Measurements from ENCODE around the gene SLC23A2. TPM values are rescaled to one million over a fixed set of nuclear protein-coding genes. Genes with fewer than 3 reads are reported as not detected.

The SLC23A2 gene
- total RNA-seq, 1 donor from 2014 or later = 20.8 TPM

DNA sequence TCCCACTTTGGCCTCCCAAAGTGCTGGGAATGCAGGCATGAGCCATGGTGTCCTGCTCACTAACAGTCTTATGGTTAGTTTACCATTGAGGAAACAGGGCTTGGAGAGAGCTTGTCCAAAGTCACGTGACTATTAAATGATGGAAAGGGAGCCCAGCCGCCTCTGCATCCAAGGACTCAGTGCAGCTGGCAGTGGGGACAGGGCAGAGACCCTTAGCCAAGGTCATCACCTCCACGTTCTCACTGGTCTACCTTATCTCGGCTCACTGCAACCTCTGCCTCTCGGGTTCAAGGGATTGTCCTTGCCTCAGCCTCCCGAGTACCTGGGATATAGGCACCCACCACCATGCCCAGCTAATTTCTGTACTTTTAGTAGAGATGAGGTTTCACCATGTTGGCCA, 109.3 kb downstream of the SLC23A2 start:
- Histone ChIP-seq H3K9ac (ENCODE audit: low read length) (no peak overlapping the region), H3K4me1 (ENCODE audit: insufficient read depth, low read length) (no peaks in the 10 kb centered on the region), H3K4me2 (ENCODE audit: low read length) (no peak overlapping the region), H3K4me3 (ENCODE audit: insufficient read depth, low read depth, low read length) (no peak overlapping the region), H4K20me1 (ENCODE audit: insufficient read depth, low read length) (no peaks in the 10 kb centered on the region), H3K79me2 (ENCODE audit: insufficient read depth, low read length) (no peaks in the 10 kb centered on the region), H3K27me3 (ENCODE audit: insufficient read depth, low read length) (no peaks in the 10 kb centered on the region), H3K9me3 (ENCODE audit: insufficient read depth, low read depth, low read length) (no peaks in the 10 kb centered on the region), H3K36me3 (ENCODE audit: insufficient read depth, low read length) (no peaks in the 10 kb centered on the region), H3K27ac (ENCODE audit: low read depth, low read length) (no peak overlapping the region), H2AFZ (ENCODE audit: low read depth, low read length) (no peak overlapping the region)
- Mint-ChIP-seq H3K27ac (ENCODE audit: unreplicated experiment) (no peak overlapping the region), H3K36me3 (ENCODE audit: low read depth, unreplicated experiment) (peaks cover 10% of the 10 kb centered on the region), H3K4me1 (ENCODE audit: low read depth, unreplicated experiment) (peaks cover 15% of the 10 kb centered on the region), H3K27me3 (ENCODE audit: low read depth, unreplicated experiment) (no peaks in the 10 kb centered on the region), H3K4me3 (ENCODE audit: unreplicated experiment) (no peak overlapping the region), H3K9me3 (ENCODE audit: unreplicated experiment) (no peaks in the 10 kb centered on the region)
- DNase-seq (ENCODE audit: low read depth) (no peak), FAIRE-seq (no peak)
- TF ChIP-seq EZH2 (IDR thresholded peaks at IDR 0.05; ENCODE audit: insufficient read depth, low read length) = no peak
- TF ChIP-seq, protein P1, sequence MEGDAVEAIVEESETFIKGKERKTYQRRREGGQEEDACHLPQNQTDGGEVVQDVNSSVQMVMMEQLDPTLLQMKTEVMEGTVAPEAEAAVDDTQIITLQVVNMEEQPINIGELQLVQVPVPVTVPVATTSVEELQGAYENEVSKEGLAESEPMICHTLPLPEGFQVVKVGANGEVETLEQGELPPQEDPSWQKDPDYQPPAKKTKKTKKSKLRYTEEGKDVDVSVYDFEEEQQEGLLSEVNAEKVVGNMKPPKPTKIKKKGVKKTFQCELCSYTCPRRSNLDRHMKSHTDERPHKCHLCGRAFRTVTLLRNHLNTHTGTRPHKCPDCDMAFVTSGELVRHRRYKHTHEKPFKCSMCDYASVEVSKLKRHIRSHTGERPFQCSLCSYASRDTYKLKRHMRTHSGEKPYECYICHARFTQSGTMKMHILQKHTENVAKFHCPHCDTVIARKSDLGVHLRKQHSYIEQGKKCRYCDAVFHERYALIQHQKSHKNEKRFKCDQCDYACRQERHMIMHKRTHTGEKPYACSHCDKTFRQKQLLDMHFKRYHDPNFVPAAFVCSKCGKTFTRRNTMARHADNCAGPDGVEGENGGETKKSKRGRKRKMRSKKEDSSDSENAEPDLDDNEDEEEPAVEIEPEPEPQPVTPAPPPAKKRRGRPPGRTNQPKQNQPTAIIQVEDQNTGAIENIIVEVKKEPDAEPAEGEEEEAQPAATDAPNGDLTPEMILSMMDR (IDR thresholded peaks at IDR 0.05; ENCODE audit: insufficient read depth, low read depth, low read length) = no peak

DNA sequence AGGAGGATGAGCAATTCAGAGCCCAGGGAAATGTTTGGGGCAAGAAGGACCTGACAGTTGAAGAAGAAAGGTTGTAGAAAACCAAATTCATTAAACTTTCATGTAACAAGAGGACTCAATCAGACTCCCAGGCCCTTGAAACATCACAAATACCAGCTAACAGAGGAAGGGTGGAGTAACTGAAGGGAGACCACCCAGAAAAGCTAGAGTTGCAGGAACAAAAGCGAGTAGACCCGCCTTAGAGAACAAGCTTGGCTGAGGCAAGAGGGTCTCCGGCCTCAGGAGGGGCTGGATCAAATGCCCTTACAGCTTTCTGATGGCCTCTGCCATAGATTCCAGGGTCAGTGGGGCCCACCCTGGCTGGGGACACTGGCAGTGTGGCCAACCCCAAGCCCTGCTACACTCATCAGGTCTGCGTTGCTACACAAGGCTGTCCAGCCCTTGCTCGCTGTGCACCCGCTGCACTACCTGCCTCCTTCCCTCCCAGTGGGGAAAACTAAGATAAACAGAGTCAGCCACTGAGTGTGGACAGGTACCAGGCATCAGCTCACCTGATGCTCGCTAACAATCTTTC, 110.0 kb downstream of the SLC23A2 start:
- Mint-ChIP-seq H3K9me3 (ENCODE audit: unreplicated experiment) (no peaks in the 10 kb centered on the region), H3K36me3 (ENCODE audit: low read depth, unreplicated experiment) (peaks cover 10% of the 10 kb centered on the region), H3K4me3 (ENCODE audit: unreplicated experiment) (no peak overlapping the region), H3K27ac (ENCODE audit: unreplicated experiment) (no peak overlapping the region), H3K27me3 (ENCODE audit: low read depth, unreplicated experiment) (no peaks in the 10 kb centered on the region), H3K4me1 (ENCODE audit: low read depth, unreplicated experiment) (peaks cover 13% of the 10 kb centered on the region)
- Histone ChIP-seq H3K9me3 (ENCODE audit: insufficient read depth, low read depth, low read length) (no peaks in the 10 kb centered on the region), H3K27me3 (ENCODE audit: insufficient read depth, low read length) (no peaks in the 10 kb centered on the region), H3K79me2 (ENCODE audit: insufficient read depth, low read length) (no peaks in the 10 kb centered on the region), H3K27ac (ENCODE audit: low read depth, low read length) (no peak overlapping the region), H4K20me1 (ENCODE audit: insufficient read depth, low read length) (no peaks in the 10 kb centered on the region), H3K4me3 (ENCODE audit: insufficient read depth, low read depth, low read length) (no peak overlapping the region), H2AFZ (ENCODE audit: low read depth, low read length) (no peak overlapping the region), H3K4me1 (ENCODE audit: insufficient read depth, low read length) (no peaks in the 10 kb centered on the region), H3K4me2 (ENCODE audit: low read length) (no peak overlapping the region), H3K36me3 (ENCODE audit: insufficient read depth, low read length) (no peaks in the 10 kb centered on the region), H3K9ac (ENCODE audit: low read length) (no peak overlapping the region)
- FAIRE-seq (no peak), DNase-seq (ENCODE audit: low read depth) (no peak)
- TF ChIP-seq, protein P1 (IDR thresholded peaks at IDR 0.05; ENCODE audit: insufficient read depth, low read depth, low read length) = no peak
- TF ChIP-seq EZH2 (IDR thresholded peaks at IDR 0.05; ENCODE audit: insufficient read depth, low read length) = no peak

DNA sequence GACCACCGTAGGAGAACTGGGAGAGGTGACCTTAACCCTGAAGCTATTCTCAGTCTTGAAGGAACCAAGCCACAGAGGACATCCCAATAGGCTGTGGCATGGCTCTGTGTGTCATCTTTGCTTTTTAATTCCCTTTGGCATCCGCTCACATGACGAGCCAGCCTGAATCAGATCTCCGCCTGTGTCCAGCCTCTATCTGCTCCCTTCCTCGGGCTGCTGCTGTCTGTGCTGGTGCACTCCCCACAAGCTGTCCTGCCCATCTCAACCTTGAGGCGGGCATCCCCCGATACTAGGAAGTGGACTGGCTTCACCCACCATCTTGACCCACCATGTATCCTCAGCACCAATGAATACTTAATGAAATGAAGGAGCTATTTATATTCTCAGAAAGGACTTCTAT, 111.9 kb downstream of the SLC23A2 start:
- Histone ChIP-seq H3K9ac (ENCODE audit: low read length) (no peak overlapping the region), H3K79me2 (ENCODE audit: insufficient read depth, low read length) (no peaks in the 10 kb centered on the region), H3K4me3 (ENCODE audit: insufficient read depth, low read depth, low read length) (no peak overlapping the region), H3K27me3 (ENCODE audit: insufficient read depth, low read length) (no peaks in the 10 kb centered on the region), H3K4me1 (ENCODE audit: insufficient read depth, low read length) (no peaks in the 10 kb centered on the region), H3K27ac (ENCODE audit: low read depth, low read length) (no peak overlapping the region), H4K20me1 (ENCODE audit: insufficient read depth, low read length) (no peaks in the 10 kb centered on the region), H3K36me3 (ENCODE audit: insufficient read depth, low read length) (no peaks in the 10 kb centered on the region), H2AFZ (ENCODE audit: low read depth, low read length) (no peak overlapping the region), H3K9me3 (ENCODE audit: insufficient read depth, low read depth, low read length) (no peaks in the 10 kb centered on the region), H3K4me2 (ENCODE audit: low read length) (no peak overlapping the region)
- no peak for TF ChIP-seq EZH2 (IDR thresholded peaks at IDR 0.05; ENCODE audit: insufficient read depth, low read length)
- TF ChIP-seq, protein P1 (IDR thresholded peaks at IDR 0.05; ENCODE audit: insufficient read depth, low read depth, low read length) = no peak
- Mint-ChIP-seq H3K27ac (ENCODE audit: unreplicated experiment) (no peak overlapping the region), H3K4me3 (ENCODE audit: unreplicated experiment) (no peak overlapping the region), H3K4me1 (ENCODE audit: low read depth, unreplicated experiment) (peaks cover 9% of the 10 kb centered on the region), H3K27me3 (ENCODE audit: low read depth, unreplicated experiment) (no peaks in the 10 kb centered on the region), H3K9me3 (ENCODE audit: unreplicated experiment) (no peaks in the 10 kb centered on the region), H3K36me3 (ENCODE audit: low read depth, unreplicated experiment) (peaks cover 7% of the 10 kb centered on the region)
- DNase-seq (ENCODE audit: low read depth) = no peak
- no peak for FAIRE-seq

All from astrocyte (in vitro differentiated cells and primary cell).